Measurements from ENCODE around the gene SLC25A1.

Gene SLC25A1

GRCh38 chr22:19143212-19143611 is 35.3 kb downstream of the SLC25A1 start:
- H3K4me3 ChIP-seq: no peak overlapping the region
- H3K9me3 ChIP-seq: no peaks in the 10 kb centered on the region
- peaks cover 0 to 24% (median 13%) of the 10 kb centered on the region in 4 donors for H3K4me1 ChIP-seq
- no peak for DNase-seq
- peaks cover 31 to 47% (median 43%) of the 10 kb centered on the region in 3 donors for H3K36me3 ChIP-seq
- H3K27me3 ChIP-seq: no peaks in the 10 kb centered on the region
- H3K27ac ChIP-seq: no peak overlapping the region
- TF ChIP-seq, protein P1, sequence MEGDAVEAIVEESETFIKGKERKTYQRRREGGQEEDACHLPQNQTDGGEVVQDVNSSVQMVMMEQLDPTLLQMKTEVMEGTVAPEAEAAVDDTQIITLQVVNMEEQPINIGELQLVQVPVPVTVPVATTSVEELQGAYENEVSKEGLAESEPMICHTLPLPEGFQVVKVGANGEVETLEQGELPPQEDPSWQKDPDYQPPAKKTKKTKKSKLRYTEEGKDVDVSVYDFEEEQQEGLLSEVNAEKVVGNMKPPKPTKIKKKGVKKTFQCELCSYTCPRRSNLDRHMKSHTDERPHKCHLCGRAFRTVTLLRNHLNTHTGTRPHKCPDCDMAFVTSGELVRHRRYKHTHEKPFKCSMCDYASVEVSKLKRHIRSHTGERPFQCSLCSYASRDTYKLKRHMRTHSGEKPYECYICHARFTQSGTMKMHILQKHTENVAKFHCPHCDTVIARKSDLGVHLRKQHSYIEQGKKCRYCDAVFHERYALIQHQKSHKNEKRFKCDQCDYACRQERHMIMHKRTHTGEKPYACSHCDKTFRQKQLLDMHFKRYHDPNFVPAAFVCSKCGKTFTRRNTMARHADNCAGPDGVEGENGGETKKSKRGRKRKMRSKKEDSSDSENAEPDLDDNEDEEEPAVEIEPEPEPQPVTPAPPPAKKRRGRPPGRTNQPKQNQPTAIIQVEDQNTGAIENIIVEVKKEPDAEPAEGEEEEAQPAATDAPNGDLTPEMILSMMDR (IDR thresholded peaks at IDR 0.05): no peak
- intact Hi-C loops (cut with DNase I; ENCODE audit: low total_unique reads): loop anchor here (5.0 kb wide), 1 partner anchor 489 kb away; no protein-coding TSS in a partner anchor

DNA sequence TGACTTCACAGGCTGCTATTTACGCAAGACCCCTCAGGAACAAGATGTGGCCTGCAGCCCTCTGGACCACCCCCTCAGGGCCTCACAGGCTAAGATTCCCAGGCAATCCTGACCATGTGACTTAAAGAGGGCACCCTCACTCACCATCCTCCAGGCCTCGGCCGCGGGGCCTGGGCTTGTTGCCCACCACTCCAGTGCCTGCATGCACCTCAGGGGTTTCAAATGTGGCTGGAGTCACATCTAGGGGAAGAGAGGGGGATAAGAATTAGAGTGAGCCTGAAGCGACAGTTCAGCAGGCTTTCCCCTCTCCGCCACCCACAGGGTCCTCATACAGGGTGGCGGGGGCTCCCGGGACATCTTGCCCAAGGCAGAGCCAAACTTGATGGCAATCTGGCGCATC is 36.1 kb downstream of the SLC25A1 start:
- peaks cover 39 to 55% (median 51%) of the 10 kb centered on the region in 3 donors for H3K36me3 ChIP-seq

GRCh38 chr22:19139974-19140373 is 38.6 kb downstream of the SLC25A1 start:
- H3K36me3 ChIP-seq: peaks cover 53 to 80% (median 75%) of the 10 kb centered on the region in 3 donors
- no peaks in the 10 kb centered on the region for H3K9me3 ChIP-seq
- H3K27ac ChIP-seq: no peak overlapping the region
- peaks cover 0 to 23% (median 13%) of the 10 kb centered on the region in 4 donors for H3K4me1 ChIP-seq
- no peaks in the 10 kb centered on the region for H3K27me3 ChIP-seq
- TF ChIP-seq, protein P1 (IDR thresholded peaks at IDR 0.05): no peak
- no peak overlapping the region for H3K4me3 ChIP-seq
- DNase-seq: no peak
- intact Hi-C loops (cut with DNase I; ENCODE audit: low total_unique reads): loop anchor here (5.0 kb wide), 1 partner anchor 492 kb away; no protein-coding TSS in a partner anchor

More for the DNA sequence above, 36.1 kb downstream of the SLC25A1 start:
- TF ChIP-seq, protein P1 (IDR thresholded peaks at IDR 0.05): no peak
- no peak overlapping the region for H3K27ac ChIP-seq
- H3K27me3 ChIP-seq: no peaks in the 10 kb centered on the region
- H3K4me3 ChIP-seq: no peak overlapping the region
- H3K9me3 ChIP-seq: no peaks in the 10 kb centered on the region
- intact Hi-C loops (cut with DNase I; ENCODE audit: low total_unique reads): loop anchor here (5.0 kb wide), 1 partner anchor 490 kb away; no protein-coding TSS in a partner anchor
- DNase-seq: no peak
- peaks cover 0 to 24% (median 13%) of the 10 kb centered on the region in 4 donors for H3K4me1 ChIP-seq

DNA sequence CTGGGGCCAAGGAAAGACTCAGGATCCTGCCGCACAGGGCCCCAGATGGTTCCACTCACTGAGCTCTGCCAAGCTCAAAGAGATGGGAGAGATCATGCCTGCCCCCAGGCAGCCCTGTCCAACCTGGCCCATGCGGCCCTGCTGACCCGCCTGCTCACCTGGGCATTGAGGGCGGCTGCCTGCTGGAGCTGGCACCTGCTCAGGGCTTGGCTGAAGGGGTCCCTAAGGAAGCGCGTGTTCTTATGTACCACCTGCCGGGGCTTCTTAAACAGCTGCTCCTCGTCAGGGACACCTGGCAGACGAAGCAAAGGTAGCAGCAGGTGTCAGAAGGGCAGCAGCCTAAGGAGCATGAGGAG is 39.6 kb downstream of the SLC25A1 start:
- Histone ChIP-seq H3K9me3 (no peaks in the 10 kb centered on the region), H3K36me3 (peaks cover 63 to 89% (median 85%) of the 10 kb centered on the region in 3 donors), H3K27ac (no peak overlapping the region), H3K27me3 (no peaks in the 10 kb centered on the region), H3K4me3 (no peak overlapping the region), H3K4me1 (peaks cover 0 to 17% (median 12%) of the 10 kb centered on the region in 4 donors)
- TF ChIP-seq, protein P1 (IDR thresholded peaks at IDR 0.05): no peak
- intact Hi-C loops (cut with DNase I; ENCODE audit: low total_unique reads): no loop called here
- DNase-seq: no peak

GRCh38 chr22:19138217-19139000 is 40.1 kb downstream of the SLC25A1 start:
- no peak overlapping the region for H3K27ac ChIP-seq
- TF ChIP-seq, protein P1 (IDR thresholded peaks at IDR 0.05): no peak
- H3K4me3 ChIP-seq: no peak overlapping the region
- peaks cover 0 to 11% (median 6%) of the 10 kb centered on the region in 4 donors for H3K4me1 ChIP-seq
- intact Hi-C loops (cut with DNase I; ENCODE audit: low total_unique reads): no loop called here
- peaks cover 69 to 95% (median 91%) of the 10 kb centered on the region in 3 donors for H3K36me3 ChIP-seq
- no peaks in the 10 kb centered on the region for H3K9me3 ChIP-seq
- no peak for DNase-seq
- H3K27me3 ChIP-seq: no peaks in the 10 kb centered on the region

Measured in tibial artery (tissue), 4 donors.